ENCODE data around the gene DPYD. TPM values are rescaled to one million over a fixed set of nuclear protein-coding genes. Genes with fewer than 3 reads are reported as not detected.

The DPYD gene
- polyA plus RNA-seq, 1 of the 3 experiments (the other 2 are of a cell fraction) = 23.0 TPM

- ChIA-PET CTCF (interaction anchor here (1.0 kb wide), 1 partner anchor 8 kb away, joined by 3 read pairs; no protein-coding TSS in a partner anchor), POLR2A (no interaction called here)
- H3K4me3 ChIP-seq (ENCODE audit: low read depth in 2 of 2, low read length in 1 of 2) = no peak overlapping the region
- peaks cover 0 to 24% of the 10 kb centered on the region in 2 experiments for H3K36me3 ChIP-seq (replicated peaks in 1 of 2; ENCODE audit: control insufficient read depth in 1 of 2, insufficient read depth in 2 of 2, low read length in 1 of 2)
- H3K27ac ChIP-seq (ENCODE audit: low read depth in 2 of 2, low read length in 1 of 2) = no peak overlapping the region
- peaks cover 0 to 6% of the 10 kb centered on the region in 2 experiments; a peak in 2 of 4 replicates for H3K4me1 ChIP-seq (ENCODE audit: control insufficient read depth in 1 of 2, insufficient read depth in 2 of 2, low read depth in 1 of 2, low read length in 1 of 2)
- H2AFZ ChIP-seq (ENCODE audit: low read depth) = no peak overlapping the region
- 100% methylated on average over 1 of the region's 1 CpG for whole genome bisulfite sequencing (ENCODE audit: low lambda C conversion rate)
- H3F3A ChIP-seq (replicated peaks; ENCODE audit: insufficient read depth) = peaks cover 21% of the 10 kb centered on the region
- peaks cover 6% of the 10 kb centered on the region; the same call in 1 of the 2 replicates for H4K20me1 ChIP-seq (ENCODE audit: insufficient read depth)
- no peak for TF ChIP-seq MXI1 (IDR thresholded peaks at IDR 0.05; ENCODE audit: low read depth, low read length)
- TF ChIP-seq FOXM1 (IDR thresholded peaks at IDR 0.05; ENCODE audit: low read depth) = no peak
- no peak for TF ChIP-seq NFIC (IDR thresholded peaks at IDR 0.05; ENCODE audit: borderline replicate concordance)
- no peak for TF ChIP-seq RXRA (IDR thresholded peaks at IDR 0.05; ENCODE audit: borderline replicate concordance, low read depth)
- TF ChIP-seq TAF1 (IDR thresholded peaks at IDR 0.05; ENCODE audit: borderline replicate concordance, low read depth, low read length) = no peak
- no peak for TF ChIP-seq MAX (IDR thresholded peaks at IDR 0.05; ENCODE audit: low read depth)
- TF ChIP-seq RFX5 (IDR thresholded peaks at IDR 0.05; ENCODE audit: low read length) = no peak
- TF ChIP-seq USF2 (IDR thresholded peaks at IDR 0.05; ENCODE audit: borderline replicate concordance, low read depth, low read length) = no peak
- TF ChIP-seq POLR2AphosphoS5 (IDR thresholded peaks at IDR 0.05; ENCODE audit: low read depth, low read length) = no peak
- no peak for TF ChIP-seq FOXJ3 (CRISPR knock-in tag; IDR thresholded peaks at IDR 0.05)
- no peak for TF ChIP-seq TCF12 (IDR thresholded peaks at IDR 0.05)
- TF ChIP-seq EP300 (IDR thresholded peaks at IDR 0.05; ENCODE audit: borderline replicate concordance in 1 of 2, low read depth in 1 of 2, low read length in 1 of 2) = no peak
- no peak for TF ChIP-seq FOSL2 (IDR thresholded peaks at IDR 0.05; ENCODE audit: borderline replicate concordance, low read depth)
- H3K79me2 ChIP-seq (ENCODE audit: insufficient read depth) = peaks cover 6% of the 10 kb centered on the region; the same call in 1 of the 2 replicates
- no peaks in the 10 kb centered on the region for H3K9me3 ChIP-seq
- no peak overlapping the region for H3K4me2 ChIP-seq
- no peaks in the 10 kb centered on the region for H3K9me2 ChIP-seq
- no peaks in the 10 kb centered on the region for H3K27me3 ChIP-seq (ENCODE audit: insufficient read depth)
- no peak overlapping the region for H3K9ac ChIP-seq
- no peak for DNase-seq
Measured at GRCh38 chr1:97646071-97646470, 274.8 kb downstream of the DPYD start.

GRCh38 chr1:97640677-97641076 lies 280.2 kb downstream of the DPYD start:
- no peaks in the 10 kb centered on the region for H4K20me1 ChIP-seq (ENCODE audit: insufficient read depth)
- no peak overlapping the region for H3K9ac ChIP-seq
- H3K27ac ChIP-seq (ENCODE audit: low read depth in 2 of 2, low read length in 1 of 2) = no peak overlapping the region
- peaks cover 12% of the 10 kb centered on the region; the same call in 1 of the 2 replicates for H3K79me2 ChIP-seq (ENCODE audit: insufficient read depth)
- peaks cover 3% of the 10 kb centered on the region for H3F3A ChIP-seq (replicated peaks; ENCODE audit: insufficient read depth)
- ChIA-PET CTCF (no interaction called here), POLR2A (no interaction called here)
- H3K27me3 ChIP-seq (ENCODE audit: insufficient read depth) = no peaks in the 10 kb centered on the region
- DNase-seq = no peak
- no peak overlapping the region for H3K4me2 ChIP-seq
- H3K4me1 ChIP-seq (ENCODE audit: control insufficient read depth in 1 of 2, insufficient read depth in 2 of 2, low read depth in 1 of 2, low read length in 1 of 2) = no peaks in the 10 kb centered on the region
- no peak overlapping the region for H3K4me3 ChIP-seq (ENCODE audit: low read depth in 2 of 2, low read length in 1 of 2)
- no peaks in the 10 kb centered on the region for H3K9me3 ChIP-seq
- H3K36me3 ChIP-seq (replicated peaks in 1 of 2; ENCODE audit: control insufficient read depth in 1 of 2, insufficient read depth in 2 of 2, low read length in 1 of 2) = peaks cover 0 to 26% of the 10 kb centered on the region in 2 experiments
- TF ChIP-seq TCF12 (IDR thresholded peaks at IDR 0.05) (no peak), MEF2A (IDR thresholded peaks at IDR 0.05; ENCODE audit: borderline replicate concordance, low read depth) (no peak), FOXM1 (IDR thresholded peaks at IDR 0.05; ENCODE audit: low read depth) (no peak), RFX5 (IDR thresholded peaks at IDR 0.05; ENCODE audit: low read length) (no peak), ELF1 (IDR thresholded peaks at IDR 0.05) (no peak), RAD21 (IDR thresholded peaks at IDR 0.05; ENCODE audit: low read length) (no peak)
- no peaks in the 10 kb centered on the region for H3K9me2 ChIP-seq
- no peak overlapping the region for H2AFZ ChIP-seq (ENCODE audit: low read depth)
